Tibial nerve (tissue), 4 donors: Measurements from ENCODE around the gene C8G. TPM values are rescaled to one million over a fixed set of nuclear protein-coding genes. Genes with fewer than 3 reads are reported as not detected.

ENCODE experiments used
- DNase-seq, 2 donors: peaks; one replicate each; pipeline ENCODE4 v3.0.0-alpha.2; 2019; ENCODE audit warnings: low spot score in 2 of 2
- H3K27ac ChIP-seq, 4 donors: fragments of 200-600 bp; sonication (generic) in 3 of 4; one replicate each; pipeline ENCODE4 v1.5.1; 2017 to 2019; ENCODE audit warnings: mild to moderate bottlenecking in 1 of 4
- H3K27me3 ChIP-seq, 2 donors: fragments of 200-600 bp; sonication (generic) in 1 of 2; one replicate each; pipeline versions ENCODE4 v1.5.1 to v1.6.0; 2017 to 2019
- H3K36me3 ChIP-seq, 3 donors: fragments of 200-600 bp; sonication (generic); one replicate each; pipeline ENCODE4 v1.5.1; 2018 to 2019
- H3K4me1 ChIP-seq, 4 donors: fragments of 200-600 bp; sonication (generic) in 3 of 4; one replicate each; pipeline ENCODE4 v1.5.1; 2017 to 2019
- H3K4me3 ChIP-seq, 4 donors: fragments of 200-600 bp; sonication (generic) in 3 of 4; one replicate each; pipeline ENCODE4 v1.5.1; 2017 to 2019; ENCODE audit warnings: mild to moderate bottlenecking in 1 of 4, moderate library complexity in 1 of 4
- H3K9me3 ChIP-seq, 4 donors: fragments of 200-600 bp; sonication (generic) in 3 of 4; one replicate each; pipeline ENCODE4 v1.5.1; 2017 to 2019
- CTCF ChIP-seq, 5 experiments: fragments of 200-600 bp in 3 of 5; fragments of 450-650 bp in 2 of 5; sonication (generic) in 3 of 5; IDR thresholded peaks; one replicate each; pipeline ENCODE4 v1.5.1; 2016 to 2019; ENCODE audit warnings: antibody characterized with exemption in 5 of 5, mild to moderate bottlenecking in 3 of 5, moderate library complexity in 2 of 5
- EP300 ChIP-seq, 2 donors: sonication (generic); formaldehyde crosslinking; IDR thresholded peaks; one replicate each; pipeline ENCODE4 v1.6.1; 2017; ENCODE audit warnings: antibody characterized with exemption in 2 of 2, mild to moderate bottlenecking in 1 of 2
- POLR2A ChIP-seq, 2 donors: fragments of 450-650 bp; IDR thresholded peaks; one replicate each; pipeline ENCODE4 v1.6.1; 2017; ENCODE audit warnings: antibody characterized with exemption in 2 of 2, mild to moderate bottlenecking in 2 of 2, moderate library complexity in 2 of 2
- whole genome bisulfite sequencing, 2 donors: methylation state at CpG; one replicate each; pipeline ENCODE4 v1.1.5; 2018; 5-methylcytosine and 5-hydroxymethylcytosine counted together
- total RNA-seq, 4 donors: library from RNA; depleted of rRNA; stranded (reverse); fragments of >200 nt; gene quantifications; one replicate each; pipeline ENCODE4 v1.1.0, GENCODE V29; 2016

The C8G gene
- total RNA-seq, 4 donors from 2014 or later: 3.3 to 5.1 TPM; not detected in 2

GRCh38 chr9:136942881-136943230 lies 2.2 kb upstream of the C8G start:
- 90 to 91% methylated on average over 12 to 16 of the region's 16 CpGs for WGBS, 2 donors
- H3K4me3 ChIP-seq: peak overlapping the region in 3 of 4 donors; percentile 66 to 93 (median 92)
- DNase-seq: peak in 1 of 2 donors; percentile 13
- H3K27me3 ChIP-seq: no peaks in the 10 kb centered on the region
- H3K4me1 ChIP-seq: peaks cover 0 to 60% (median 27%) of the 10 kb centered on the region in 4 donors
- peaks cover 4 to 47% (median 29%) of the 10 kb centered on the region in 3 donors for H3K36me3 ChIP-seq
- peak overlapping the region in 1 of 4 donors; percentile 91 for H3K27ac ChIP-seq
- TF ChIP-seq CTCF (IDR thresholded peaks at IDR 0.05) (no peak), POLR2A (IDR thresholded peaks at IDR 0.05) (no peak), EP300 (IDR thresholded peaks at IDR 0.05) (no peak)
- H3K9me3 ChIP-seq: no peaks in the 10 kb centered on the region

GRCh38 chr9:136943291-136944211 lies 1.5 kb upstream of the C8G start:
- DNase-seq: peak in 1 of 2 donors; percentile 14
- H3K4me3 ChIP-seq: peak overlapping the region; percentile 66 to 97 (median 92)
- H3K4me1 ChIP-seq: peaks cover 0 to 67% (median 34%) of the 10 kb centered on the region in 4 donors
- H3K9me3 ChIP-seq: no peaks in the 10 kb centered on the region
- H3K27me3 ChIP-seq: no peaks in the 10 kb centered on the region
- 33 to 37% methylated on average over 26 to 37 of the region's 61 CpGs for WGBS, 2 donors
- H3K27ac ChIP-seq: peak overlapping the region; percentile 78 to 91 (median 86)
- TF ChIP-seq CTCF (IDR thresholded peaks at IDR 0.05) (no peak), EP300 (IDR thresholded peaks at IDR 0.05) (no peak), POLR2A (IDR thresholded peaks at IDR 0.05) (no peak)
- H3K36me3 ChIP-seq: peaks cover 4 to 45% (median 29%) of the 10 kb centered on the region in 3 donors

- Histone ChIP-seq H3K36me3 (peaks cover 4 to 43% (median 29%) of the 10 kb centered on the region in 3 donors), H3K9me3 (no peaks in the 10 kb centered on the region), H3K4me3 (peak overlapping the region; percentile 66 to 97 (median 92)), H3K27me3 (no peaks in the 10 kb centered on the region), H3K27ac (peak overlapping the region; percentile 78 to 91 (median 86)), H3K4me1 (peaks cover 0 to 73% (median 37%) of the 10 kb centered on the region in 4 donors)
- no peak for TF ChIP-seq POLR2A (IDR thresholded peaks at IDR 0.05)
- no peak for TF ChIP-seq EP300 (IDR thresholded peaks at IDR 0.05)
- no peak for TF ChIP-seq CTCF (IDR thresholded peaks at IDR 0.05)
- WGBS, 2 donors: 0% methylated on average over 6 of the region's 45 CpGs; no CpG with 5 or more reads in 1 of the 2 donors
- peak in 1 of 2 donors; percentile 14 for DNase-seq
Observed at GRCh38 chr9:136944212-136944518, 878 bp upstream of the C8G start.

GRCh38 chr9:136945333-136946227 lies 537 bp downstream of the C8G start:
- peak overlapping the region in 3 of 4 donors; percentile 69 to 88 (median 88) for H3K27ac ChIP-seq
- H3K4me3 ChIP-seq: no peak overlapping the region
- H3K36me3 ChIP-seq: peaks cover 4 to 29% (median 24%) of the 10 kb centered on the region in 3 donors
- H3K9me3 ChIP-seq: no peaks in the 10 kb centered on the region
- no peak for TF ChIP-seq EP300 (IDR thresholded peaks at IDR 0.05)
- no peak for TF ChIP-seq POLR2A (IDR thresholded peaks at IDR 0.05)
- TF ChIP-seq CTCF (IDR thresholded peaks at IDR 0.05): no peak
- peaks cover 0 to 83% (median 43%) of the 10 kb centered on the region in 4 donors for H3K4me1 ChIP-seq
- DNase-seq: no peak
- 84 to 92% methylated on average over 19 to 25 of the region's 30 CpGs for WGBS, 2 donors
- no peaks in the 10 kb centered on the region for H3K27me3 ChIP-seq
